NOMO-1 (cell line): ENCODE measurements around the gene MANSC1.
"Not testable (repeated sequence)": the region's sequence is repeated elsewhere in the genome, so short reads cannot be mapped to it uniquely, and the experiment has no call there.

Experiments
- DNase-seq, 2 experiments: peaks; one replicate each; lab custom pipeline; 2025; ENCODE audit not compliant: unreplicated experiment in 2 of 2; lab: John Stamatoyannopoulos, UW

MANSC1 gene

GRCh38 chr12:12327802-12328201 lies 22.2 kb downstream of the MANSC1 start:
- peak; percentile 3 to 75 for DNase-seq

GRCh38 chr12:12326262-12326661 lies 23.8 kb downstream of the MANSC1 start:
- DNase-seq: no peak

- DNase-seq: no peak
Observed at GRCh38 chr12:12323591-12323990, 26.5 kb downstream of the MANSC1 start.

GRCh38 chr12:12323118-12323517 lies 26.9 kb downstream of the MANSC1 start:
- no peak for DNase-seq

- DNase-seq: no peak
Observed at GRCh38 chr12:12319451-12320183, 30.4 kb downstream of the MANSC1 start.

GRCh38 chr12:12315838-12316237 lies 34.2 kb downstream of the MANSC1 start:
- no peak for DNase-seq

- DNase-seq: not testable (repeated sequence)
Observed at GRCh38 chr12:12310695-12311094, 39.3 kb downstream of the MANSC1 start.

GRCh38 chr12:12305568-12306300 lies 44.3 kb downstream of the MANSC1 start:
- DNase-seq: no peak

GRCh38 chr12:12302976-12303375 lies 47.1 kb downstream of the MANSC1 start:
- no peak for DNase-seq

GRCh38 chr12:12301122-12301521 lies 48.9 kb downstream of the MANSC1 start:
- DNase-seq: no peak

- no peak for DNase-seq
Observed at GRCh38 chr12:12297201-12297830, 52.7 kb downstream of the MANSC1 start.

GRCh38 chr12:12294215-12295005 lies 55.6 kb downstream of the MANSC1 start:
- DNase-seq: no peak

- DNase-seq: no peak
Observed at GRCh38 chr12:12290206-12290605, 59.8 kb downstream of the MANSC1 start.

- DNase-seq: no peak
Observed at GRCh38 chr12:12286441-12286840, 63.6 kb downstream of the MANSC1 start.

- no peak for DNase-seq
Observed at GRCh38 chr12:12282761-12283425, 67.1 kb downstream of the MANSC1 start.

GRCh38 chr12:12282202-12282601 lies 67.8 kb downstream of the MANSC1 start:
- DNase-seq: no peak

GRCh38 chr12:12281134-12281533 lies 68.9 kb downstream of the MANSC1 start:
- no peak for DNase-seq

- no peak for DNase-seq
Observed at GRCh38 chr12:12278899-12279298, 71.1 kb downstream of the MANSC1 start.
